GM12878 (cell line): Measurements from ENCODE around the gene PARN. TPM values are rescaled to one million over a fixed set of nuclear protein-coding genes. Genes with fewer than 3 reads are reported as not detected.

Experiments used
- ATAC-seq: fragments of 200-7000 bp; cut with Tn5 transposase; 3 replicates; pipeline ENCODE4 v1.9.1; 2020; ENCODE audit warnings: mild to moderate bottlenecking, moderate library complexity
- BruUV-seq: library from RNA; stranded (reverse); fragments of 400-500 nt; replicated peaks from 2 replicates; lab custom pipeline; 2021; lab: Mats Ljungman, UMichigan
- CTCF ChIA-PET: fragments of 300-600 bp; sonication (Branson Sonifier 250); formaldehyde crosslinking; extraction: SDS; loops from one replicate; lab custom pipeline; 2021; ENCODE audit warnings: inconsistent platforms; lab: Yijun Ruan, JAX
- POLR2A ChIA-PET: fragments of 350-600 bp; formaldehyde crosslinking; extraction: SDS; loops from one replicate; lab custom pipeline; 2021; ENCODE audit warnings: inconsistent platforms; lab: Charles Lee
- RAD21 ChIA-PET: fragments of 300-600 bp; sonication (Branson Sonifier 250); formaldehyde crosslinking; loops from one replicate; lab custom pipeline; 2023; ENCODE audit warnings: antibody characterized with exemption; ENCODE audit not compliant: unreplicated experiment; lab: Charles Lee
- SMC1A ChIA-PET: fragments of 300-600 bp; sonication (Branson Sonifier 250); formaldehyde crosslinking; loops from one replicate; lab custom pipeline; 2023; ENCODE audit not compliant: unreplicated experiment, uncharacterized antibody; lab: Charles Lee
- DNase-seq: peaks from one replicate; pipeline ENCODE4 v3.0.0-alpha.2; 2011; ENCODE audit warnings: low read depth, low spot score
- FAIRE-seq: peaks from 3 replicates; lab custom pipeline; 2011; peaks lifted over from hg19 to GRCh38; lab: Jason Lieb, UNC
- H2AFZ ChIP-seq: 2 replicates; pipeline ENCODE4 v1.6.0; 2011; ENCODE audit warnings: low read depth, low read length, control low read depth; ENCODE audit not compliant: control insufficient read depth
- H3K27ac ChIP-seq: 2 replicates; pipeline ENCODE4 v1.5.1; 2011; ENCODE audit warnings: control low read depth; ENCODE audit not compliant: control insufficient read depth, insufficient read depth
- H3K27me3 ChIP-seq, 2 experiments: replicated peaks in 1 of 2; 2 replicates each; pipeline versions ENCODE4 v1.6.0 to v1.6.1; 2011; ENCODE audit warnings: low read length in 1 of 2; ENCODE audit not compliant: control insufficient read depth in 2 of 2, insufficient read depth in 2 of 2
- H3K36me3 ChIP-seq, 2 experiments: 2 replicates each; pipeline ENCODE4 v1.5.1; 2011; ENCODE audit warnings: low read length in 1 of 2; ENCODE audit not compliant: control insufficient read depth in 2 of 2, insufficient read depth in 2 of 2
- H3K4me1 ChIP-seq: 2 replicates; pipeline ENCODE4 v1.6.1; 2011; ENCODE audit warnings: mild to moderate bottlenecking, low read length, moderate library complexity, mixed read lengths; ENCODE audit not compliant: control insufficient read depth, insufficient read depth
- H3K4me2 ChIP-seq: 2 replicates; pipeline ENCODE4 v1.6.0; 2011; ENCODE audit warnings: control low read depth; ENCODE audit not compliant: control insufficient read depth, insufficient read depth
- H3K4me3 ChIP-seq: fragments of 200-600 bp; sonication (generic); 2 replicates; pipeline ENCODE4 v1.5.1; 2016
- H3K79me2 ChIP-seq: 2 replicates; pipeline ENCODE4 v1.6.0; 2011; ENCODE audit warnings: low read length; ENCODE audit not compliant: control insufficient read depth, insufficient read depth
- H3K9ac ChIP-seq: 2 replicates; pipeline ENCODE4 v1.8.0; 2011; ENCODE audit warnings: low read length, control low read depth, mixed read lengths; ENCODE audit not compliant: control insufficient read depth, insufficient read depth
- H3K9me3 ChIP-seq: replicated peaks from 3 replicates; pipeline ENCODE4 v1.5.1; 2011; ENCODE audit warnings: mild to moderate bottlenecking, low read length; ENCODE audit not compliant: control insufficient read depth, insufficient read depth
- H4K20me1 ChIP-seq: 2 replicates; pipeline ENCODE4 v1.6.0; 2011; ENCODE audit not compliant: control insufficient read depth, insufficient read depth
- EGR1 ChIP-seq, 2 experiments: IDR thresholded peaks; 1 replicate in 1 of 2; 2 replicates in 1 of 2; pipeline ENCODE4 v1.6.1; 2011 to 2012; ENCODE audit warnings: low read depth in 2 of 2, low read length in 2 of 2, borderline replicate concordance in 1 of 2, mild to moderate bottlenecking in 1 of 2, moderate library complexity in 1 of 2
- ETV6 ChIP-seq, 2 experiments: fragments of 450-650 bp in 1 of 2; IDR thresholded peaks in 1 of 2; conservative IDR thresholded peaks in 1 of 2; 2 replicates each; pipeline ENCODE4 v1.6.1; 2014; ENCODE audit warnings: antibody characterized with exemption in 1 of 2, borderline replicate concordance in 1 of 2, low read depth in 1 of 2, mild to moderate bottlenecking in 1 of 2, moderate library complexity in 1 of 2
- JUNB ChIP-seq: IDR thresholded peaks from 2 replicates; pipeline ENCODE4 v1.6.1; 2016; ENCODE audit warnings: antibody characterized with exemption, mild to moderate bottlenecking
- NFXL1 ChIP-seq: fragments of 450-650 bp; IDR thresholded peaks from 2 replicates; pipeline ENCODE4 v1.6.1; 2017; ENCODE audit warnings: antibody characterized with exemption, mild to moderate bottlenecking, borderline replicate concordance
- SMAD1 ChIP-seq: fragments of 450-650 bp; IDR thresholded peaks from 2 replicates; pipeline ENCODE4 v1.6.1; 2018; ENCODE audit warnings: mild to moderate bottlenecking, low read depth; ENCODE audit not compliant: partially characterized antibody
- WGBS: methylation state at CpG from one replicate; pipeline ENCODE4 v1.1.6; 2016; ENCODE audit warnings: low lambda C conversion rate; ENCODE audit not compliant: insufficient replicate concordance, insufficient coverage; ENCODE audit errors: missing lambda C conversion rate; 5-methylcytosine and 5-hydroxymethylcytosine counted together
- in situ Hi-C: fragments of 300-500 bp; cut with MboI; formaldehyde crosslinking; loops from 9 replicates; pipeline ENCODE4 v1.14.3; 2018; ENCODE audit warnings: mixed read lengths
- intact Hi-C: fragments of 100-400 bp; cut with micrococcal nuclease; formaldehyde crosslinking; loops from one replicate; pipeline ENCODE4 v1.14.2; 2022; ENCODE audit not compliant: unreplicated experiment
- polyA plus RNA-seq, 11 experiments: library from polyadenylated mRNA; depleted of rRNA in 4 of 11; unstranded in 6 of 11; stranded (reverse) in 5 of 11; fragments of >200 nt; fragmentation: Nextera tagmentation in 4 of 11; fragmentation: Illumina TruSeq in 1 of 11; extraction: Ambion mirVana in 4 of 11; extraction: Trizol in 1 of 11; gene quantifications; 1 replicate in 1 of 11; 2 replicates in 10 of 11; pipeline versions ENCODE4 v1.2.1 to v1.2.3, GENCODE V29; 2011 to 2016; ENCODE audit warnings: inconsistent platforms in 2 of 11, missing spikeins in 2 of 11, low read depth in 1 of 11
- total RNA-seq, 4 experiments: library from RNA; depleted of rRNA in 3 of 4; stranded (reverse); fragments of >200 nt in 3 of 4; fragmentation: Illumina TruSeq in 1 of 4; extraction: Trizol in 1 of 4; gene quantifications; 2 replicates each; pipeline versions ENCODE4 v1.2.1 to v1.2.3, GENCODE V29; 2013 to 2021
- TF ChIP-seq, protein P1 (sequence below): fragments of 450-650 bp; IDR thresholded peaks from 2 replicates; pipeline ENCODE4 v1.6.1; 2016; ENCODE audit warnings: mild to moderate bottlenecking
- TF ChIP-seq, protein P2 (sequence below): IDR thresholded peaks from 2 replicates; pipeline ENCODE4 v1.6.1; 2011; ENCODE audit warnings: borderline replicate concordance, low read depth, mild to moderate bottlenecking, moderate library complexity, mixed read lengths, low read length; ENCODE audit not compliant: insufficient read depth; ENCODE audit errors: extremely low read length
- TF ChIP-seq, protein P3 (sequence below): IDR thresholded peaks from 2 replicates; pipeline ENCODE4 v1.6.1; 2011; ENCODE audit warnings: low read depth, mild to moderate bottlenecking, low read length, moderate library complexity, borderline replicate concordance; ENCODE audit errors: extremely low read depth
- TF ChIP-seq, protein P4 (sequence below): IDR thresholded peaks from 2 replicates; pipeline ENCODE4 v1.6.1; 2011; ENCODE audit warnings: mild to moderate bottlenecking, low read depth, low read length, moderate library complexity; ENCODE audit not compliant: insufficient replicate concordance

Gene PARN
- total and polyA plus RNA-seq, 10 of the 15 experiments (the other 5 are each of a cell fraction or from before 2014, with no cell fraction given), result 15.6 to 77.3 (median 47.7) TPM

DNA sequence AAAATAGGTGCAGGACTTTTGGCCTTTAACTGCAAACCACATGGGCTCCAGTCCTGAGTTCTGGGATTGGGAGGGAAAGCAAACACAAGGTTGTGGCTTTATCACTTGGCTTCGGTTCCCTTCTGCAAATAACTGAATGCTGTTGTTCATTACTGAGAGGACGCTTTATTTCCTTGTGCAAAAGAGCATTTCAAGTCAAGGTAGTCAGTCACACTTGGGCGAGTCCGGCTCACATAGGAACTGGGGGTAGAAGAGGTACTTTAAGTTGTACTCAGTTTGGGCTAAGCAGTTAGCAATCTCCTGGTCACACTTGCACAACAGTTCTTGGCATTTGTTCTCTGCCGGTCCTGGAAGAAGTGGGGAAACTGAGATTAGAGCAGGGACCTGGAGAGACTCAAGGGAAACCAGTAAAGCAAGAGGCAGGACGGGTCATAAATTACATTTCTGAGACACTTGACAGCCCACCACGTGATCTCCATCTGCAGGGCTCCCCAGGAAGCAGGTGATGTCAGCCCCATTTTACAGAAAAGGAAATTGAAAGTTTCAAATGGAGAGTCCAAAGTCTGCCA, 42.4 kb upstream of the PARN start (continued):
- TF ChIP-seq, protein P1, sequence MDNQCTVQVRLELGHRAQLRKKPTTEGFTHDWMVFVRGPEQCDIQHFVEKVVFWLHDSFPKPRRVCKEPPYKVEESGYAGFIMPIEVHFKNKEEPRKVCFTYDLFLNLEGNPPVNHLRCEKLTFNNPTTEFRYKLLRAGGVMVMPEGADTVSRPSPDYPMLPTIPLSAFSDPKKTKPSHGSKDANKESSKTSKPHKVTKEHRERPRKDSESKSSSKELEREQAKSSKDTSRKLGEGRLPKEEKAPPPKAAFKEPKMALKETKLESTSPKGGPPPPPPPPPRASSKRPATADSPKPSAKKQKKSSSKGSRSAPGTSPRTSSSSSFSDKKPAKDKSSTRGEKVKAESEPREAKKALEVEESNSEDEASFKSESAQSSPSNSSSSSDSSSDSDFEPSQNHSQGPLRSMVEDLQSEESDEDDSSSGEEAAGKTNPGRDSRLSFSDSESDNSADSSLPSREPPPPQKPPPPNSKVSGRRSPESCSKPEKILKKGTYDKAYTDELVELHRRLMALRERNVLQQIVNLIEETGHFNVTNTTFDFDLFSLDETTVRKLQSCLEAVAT, result no peak
- TF ChIP-seq, protein P2, sequence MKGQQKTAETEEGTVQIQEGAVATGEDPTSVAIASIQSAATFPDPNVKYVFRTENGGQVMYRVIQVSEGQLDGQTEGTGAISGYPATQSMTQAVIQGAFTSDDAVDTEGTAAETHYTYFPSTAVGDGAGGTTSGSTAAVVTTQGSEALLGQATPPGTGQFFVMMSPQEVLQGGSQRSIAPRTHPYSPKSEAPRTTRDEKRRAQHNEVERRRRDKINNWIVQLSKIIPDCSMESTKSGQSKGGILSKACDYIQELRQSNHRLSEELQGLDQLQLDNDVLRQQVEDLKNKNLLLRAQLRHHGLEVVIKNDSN, result peak; percentile 86
- TF ChIP-seq, protein P3, sequence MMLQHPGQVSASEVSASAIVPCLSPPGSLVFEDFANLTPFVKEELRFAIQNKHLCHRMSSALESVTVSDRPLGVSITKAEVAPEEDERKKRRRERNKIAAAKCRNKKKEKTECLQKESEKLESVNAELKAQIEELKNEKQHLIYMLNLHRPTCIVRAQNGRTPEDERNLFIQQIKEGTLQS, result peak; percentile 49; the same call in 1 of the 2 replicates
- peak in 1 of 2 experiments; percentile 41; a peak in 1 of 4 replicates for TF ChIP-seq ETV6 (conservative IDR thresholded peaks at IDR 0.05 in 1 of 2, IDR thresholded peaks at IDR 0.05 in 1 of 2; ENCODE audit: borderline replicate concordance in 1 of 2, low read depth in 1 of 2)
- TF ChIP-seq, protein P4, sequence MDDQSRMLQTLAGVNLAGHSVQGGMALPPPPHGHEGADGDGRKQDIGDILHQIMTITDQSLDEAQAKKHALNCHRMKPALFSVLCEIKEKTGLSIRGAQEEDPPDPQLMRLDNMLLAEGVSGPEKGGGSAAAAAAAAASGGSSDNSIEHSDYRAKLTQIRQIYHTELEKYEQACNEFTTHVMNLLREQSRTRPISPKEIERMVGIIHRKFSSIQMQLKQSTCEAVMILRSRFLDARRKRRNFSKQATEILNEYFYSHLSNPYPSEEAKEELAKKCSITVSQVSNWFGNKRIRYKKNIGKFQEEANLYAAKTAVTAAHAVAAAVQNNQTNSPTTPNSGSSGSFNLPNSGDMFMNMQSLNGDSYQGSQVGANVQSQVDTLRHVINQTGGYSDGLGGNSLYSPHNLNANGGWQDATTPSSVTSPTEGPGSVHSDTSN, result peak; percentile 90

DNA sequence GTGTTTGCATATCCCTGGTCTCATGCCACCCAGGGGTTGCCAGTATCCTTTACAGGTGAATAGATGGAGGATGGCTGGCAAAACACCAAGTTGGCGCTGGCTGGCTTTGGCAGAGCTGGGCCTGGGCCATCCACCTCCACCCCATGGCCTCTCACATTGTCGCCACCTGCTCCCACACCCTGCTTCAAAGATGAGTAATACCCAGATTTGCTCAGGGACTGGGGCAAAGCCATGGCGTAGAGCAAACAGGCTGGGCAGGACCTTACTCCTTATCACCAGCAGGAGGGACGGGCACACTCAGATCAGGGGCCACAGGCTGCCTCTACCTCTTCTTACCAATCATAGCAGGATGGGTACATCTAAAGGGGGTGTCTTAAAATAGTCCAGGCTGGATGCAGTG, 39.7 kb upstream of the PARN start:
- no peaks in the 10 kb centered on the region for H3K27me3 ChIP-seq
- RAD21 ChIA-PET, result no interaction called here
- SMC1A ChIA-PET, result no interaction called here
- POLR2A ChIA-PET, result no interaction called here
- TF ChIP-seq NFXL1, result no peak
- no peak for TF ChIP-seq JUNB
- no peak for TF ChIP-seq EGR1 (IDR thresholded peaks at IDR 0.05; ENCODE audit: borderline replicate concordance in 1 of 2, low read depth in 2 of 2, low read length in 2 of 2)
- TF ChIP-seq SMAD1, result no peak
- ATAC-seq, result no peak; the same call in 2 of the 3 replicates
- no peak overlapping the region for H3K4me3 ChIP-seq
- WGBS, result 62% methylated on average over 4 of the region's 4 CpGs
- H3K4me2 ChIP-seq, result no peak overlapping the region
- intact Hi-C loops, result no loop called here
- no peak overlapping the region for H3K9ac ChIP-seq
- in situ Hi-C loops, result no loop called here
- FAIRE-seq, result no peak
- DNase-seq, result no peak
- peaks cover 9 to 16% of the 10 kb centered on the region in 2 experiments; a peak in 3 of 4 replicates for H3K36me3 ChIP-seq
- no peaks in the 10 kb centered on the region for H3K79me2 ChIP-seq
- CTCF ChIA-PET, result no interaction called here
- no peak overlapping the region for H3K27ac ChIP-seq
- no peaks in the 10 kb centered on the region for H3K9me3 ChIP-seq
- H3K4me1 ChIP-seq, result peaks cover 9% of the 10 kb centered on the region
- no TSS peak for BruUV-seq
- H2AFZ ChIP-seq, result no peak overlapping the region
- no peaks in the 10 kb centered on the region for H4K20me1 ChIP-seq
